Left lobe of liver (tissue), 2 donors: ENCODE measurements around the gene RNF4. TPM values are rescaled to one million over a fixed set of nuclear protein-coding genes. Genes with fewer than 3 reads are reported as not detected.
A peak's percentile ranks its signal among the peaks of the same experiment; 100 is the strongest.
"Not testable (repeated sequence)": the region's sequence is repeated elsewhere in the genome, so short reads cannot be mapped to it uniquely, and the experiment has no call there.

ENCODE experiments used
- ATAC-seq: fragments of 200-7000 bp; cut with Tn5 transposase; one replicate; pipeline ENCODE4 v1.9.1; 2020; ENCODE audit warnings: mild to moderate bottlenecking, moderate library complexity
- DNase-seq: peaks from one replicate; pipeline ENCODE4 v3.0.0-alpha.2; 2020; ENCODE audit warnings: low spot score
- total RNA-seq: library from RNA; stranded (reverse); gene quantifications from one replicate; pipeline ENCODE4 v1.2.1, GENCODE V29; 2021
- donor health status: DM: no; HTN: no; CAD: no; lungs with moderate emphysema.
- donor health status: DM: no; HTN: yes; CAD: no.

Gene RNF4
- total RNA-seq, 1 donor from 2014 or later, result 16.7 TPM

- DNase-seq (no peak), ATAC-seq (no peak)
Observed at GRCh38 chr4:2485956-2486355, 17.1 kb downstream of the RNF4 start.

DNA sequence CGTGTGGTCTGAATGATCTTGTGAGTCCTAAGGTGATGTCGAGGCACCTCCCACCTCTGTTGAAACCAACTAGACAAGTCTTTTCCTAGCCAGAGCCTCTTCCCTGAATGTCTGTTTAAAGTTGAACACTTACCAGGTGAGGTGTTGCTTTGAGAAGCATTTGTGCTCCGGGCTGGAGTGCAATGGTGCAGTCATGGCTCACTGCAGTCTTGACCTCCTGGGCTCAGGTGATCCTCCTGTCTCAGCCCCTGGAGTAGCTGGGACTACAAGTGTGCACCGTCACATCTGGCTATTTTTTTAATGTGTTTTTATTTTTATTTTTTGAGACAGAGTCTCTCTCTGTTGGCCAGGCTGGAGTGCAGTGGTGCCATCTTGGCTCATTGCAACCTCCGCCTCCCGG, 18.1 kb downstream of the RNF4 start:
- no peak for DNase-seq
- ATAC-seq, result no peak

- DNase-seq (no peak), ATAC-seq (no peak)
Observed at GRCh38 chr4:2487632-2488031, 18.7 kb downstream of the RNF4 start.

GRCh38 chr4:2489081-2489805, 20.3 kb downstream of the RNF4 start:
- DNase-seq, result no peak
- no peak for ATAC-seq

DNA sequence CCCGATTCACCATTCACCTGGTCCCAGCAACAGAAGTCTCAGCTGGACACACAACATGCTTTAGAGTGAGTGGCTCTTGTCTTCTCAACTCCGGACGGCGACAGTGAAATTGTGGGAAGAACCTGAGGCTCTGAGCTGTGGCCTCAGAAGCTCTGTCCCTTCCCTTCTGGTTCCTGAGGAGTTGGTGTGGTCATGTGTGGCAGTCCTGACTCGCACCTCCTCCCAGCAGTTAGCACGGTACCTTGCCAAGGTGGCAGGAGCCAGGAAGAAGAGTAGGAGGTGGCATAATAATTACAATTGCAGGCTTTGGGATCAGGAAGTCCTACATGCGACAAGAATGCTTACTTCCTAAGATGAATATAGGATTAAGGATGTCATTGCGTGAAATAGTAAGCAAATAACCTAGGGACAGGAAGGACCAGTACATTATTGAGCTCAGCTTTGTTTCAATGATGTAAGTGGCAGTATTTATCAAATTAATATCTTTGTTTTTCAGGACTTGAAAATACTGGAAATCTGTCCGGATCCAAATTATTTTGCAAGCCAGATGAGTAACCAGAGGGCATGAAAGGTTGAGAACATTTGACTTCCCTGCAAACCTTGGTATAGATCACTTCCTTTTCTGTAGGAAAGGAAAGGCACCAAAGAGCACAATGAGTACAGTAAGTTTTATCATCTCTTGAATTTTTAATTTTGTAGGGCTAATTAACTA, 21.1 kb downstream of the RNF4 start:
- DNase-seq, result no peak
- no peak for ATAC-seq

GRCh38 chr4:2492970-2493369, 24.1 kb downstream of the RNF4 start:
- no peak for DNase-seq
- ATAC-seq, result peak; percentile 14

- ATAC-seq, result no peak
- no peak for DNase-seq
Observed at GRCh38 chr4:2494992-2495391, 26.1 kb downstream of the RNF4 start.

- DNase-seq, result no peak
- ATAC-seq, result no peak
Observed at GRCh38 chr4:2497324-2497723, 28.4 kb downstream of the RNF4 start.

- DNase-seq, result no peak
Observed at GRCh38 chr4:2497931-2498330, 29.0 kb downstream of the RNF4 start.

DNA sequence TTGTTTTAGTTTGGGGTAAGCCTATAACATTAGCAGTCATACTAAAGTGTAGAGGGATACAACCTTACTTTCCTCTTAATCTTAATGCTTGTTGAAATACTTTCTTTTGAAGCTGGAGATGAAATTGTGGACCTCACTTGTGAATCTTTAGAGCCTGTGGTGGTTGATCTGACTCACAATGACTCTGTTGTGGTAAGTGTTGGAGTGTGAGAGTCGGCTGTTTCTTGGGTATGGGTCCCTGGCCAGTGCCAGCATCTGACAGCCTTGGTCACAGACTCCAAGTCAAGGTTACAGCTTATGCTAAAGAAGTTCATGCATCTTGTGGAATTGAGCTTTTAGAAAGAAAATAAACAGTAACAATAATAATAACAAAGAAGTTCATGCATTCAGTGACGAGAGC, 31.6 kb downstream of the RNF4 start:
- DNase-seq, result no peak
- no peak for ATAC-seq

More at GRCh38 chr4:2497931-2498330, 29.0 kb downstream of the RNF4 start:
- ATAC-seq, result peak; percentile 40

- ATAC-seq (no peak), DNase-seq (no peak)
Observed at GRCh38 chr4:2501034-2501594, 32.2 kb downstream of the RNF4 start.

- ATAC-seq (no peak), DNase-seq (no peak)
Observed at GRCh38 chr4:2503809-2504208, 34.9 kb downstream of the RNF4 start.

DNA sequence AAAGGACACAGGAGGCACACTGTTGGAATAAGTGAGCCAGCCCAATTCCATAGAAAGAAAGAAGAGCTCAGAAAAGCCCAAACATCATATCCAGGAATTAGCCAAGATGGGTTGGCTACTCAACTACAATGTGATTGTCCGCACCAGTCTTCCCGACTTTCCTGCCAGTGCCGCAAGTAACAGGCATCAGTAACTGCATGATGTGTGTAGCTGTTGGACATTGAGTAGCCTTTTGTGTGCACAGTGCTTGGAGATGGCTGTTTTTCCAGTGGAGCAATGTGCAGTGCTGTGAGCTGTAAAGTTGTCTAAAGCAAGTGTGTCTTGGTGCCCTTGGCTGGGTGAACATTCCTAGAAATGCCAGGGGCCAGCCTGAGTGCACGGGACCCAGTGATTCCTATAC, 38.4 kb downstream of the RNF4 start:
- DNase-seq (no peak), ATAC-seq (no peak)

- no peak for DNase-seq
- no peak for ATAC-seq
Observed at GRCh38 chr4:2507855-2508254, 38.9 kb downstream of the RNF4 start.

DNA sequence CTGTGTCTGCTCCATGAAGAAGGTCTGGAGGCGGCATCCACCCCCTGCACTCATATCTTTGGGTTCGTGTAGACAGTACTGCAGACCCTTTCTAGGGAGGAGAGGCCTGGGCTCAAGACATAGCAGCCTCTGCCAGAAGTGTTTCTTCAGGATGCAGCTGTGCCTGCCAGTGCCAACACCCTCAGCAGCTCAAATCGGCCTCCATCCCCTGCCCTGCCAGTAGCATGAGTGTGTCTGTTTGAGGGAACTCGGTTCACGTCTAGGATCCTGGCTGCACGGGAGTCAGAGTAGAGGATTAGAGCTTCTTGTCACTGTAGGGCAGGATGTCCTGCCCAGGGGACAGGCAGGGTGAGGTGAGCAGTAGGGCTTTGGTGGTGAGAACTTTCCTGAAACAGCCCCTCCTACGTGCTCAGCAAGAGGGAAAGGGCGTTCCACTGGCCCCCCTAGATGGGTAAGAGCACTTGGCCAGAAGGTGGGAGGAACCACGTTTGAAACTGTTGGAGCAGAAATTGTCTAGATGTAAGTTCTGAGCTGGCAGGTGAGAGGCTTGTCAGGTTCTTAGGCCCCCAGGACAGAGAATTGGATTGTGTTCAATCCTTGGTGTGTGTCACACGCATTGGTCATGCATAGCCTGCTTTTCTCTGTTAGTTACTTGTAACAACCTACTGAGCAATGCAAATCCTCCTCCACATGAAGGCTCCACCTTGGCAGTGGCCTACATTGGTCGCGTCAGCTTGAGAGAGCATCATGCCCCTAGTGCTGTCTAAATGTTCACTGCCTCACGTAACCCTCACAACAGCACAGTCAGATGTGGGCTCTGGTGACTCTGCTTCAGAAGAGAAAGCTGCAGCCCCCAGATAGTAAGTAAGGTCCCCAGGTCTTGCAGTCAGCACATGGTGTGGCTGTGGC, 41.7 kb downstream of the RNF4 start:
- DNase-seq, result no peak
- no peak for ATAC-seq

DNA sequence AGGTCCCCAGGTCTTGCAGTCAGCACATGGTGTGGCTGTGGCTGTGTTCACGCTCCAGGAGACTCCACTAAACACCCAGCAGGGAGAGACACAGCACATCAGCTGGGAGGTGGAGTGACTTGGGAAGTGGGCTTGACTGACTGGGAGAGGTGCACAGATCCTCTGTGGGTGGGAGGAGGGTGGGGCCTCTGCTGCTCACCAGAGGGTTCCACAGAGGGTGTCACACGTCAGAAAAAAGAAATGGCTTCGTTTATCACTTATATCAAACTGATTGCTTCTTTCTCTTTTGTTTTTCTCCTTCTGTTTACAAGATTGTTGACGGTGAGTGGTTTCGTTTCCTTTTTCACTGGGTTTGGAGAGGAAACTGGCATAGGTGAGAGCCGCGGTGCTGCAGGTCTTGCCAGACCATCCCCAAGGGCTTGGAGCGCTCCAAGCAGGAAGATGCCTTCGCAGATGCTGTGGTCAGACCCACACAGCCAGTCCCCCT, 42.8 kb downstream of the RNF4 start:
- no peak for DNase-seq

DNA sequence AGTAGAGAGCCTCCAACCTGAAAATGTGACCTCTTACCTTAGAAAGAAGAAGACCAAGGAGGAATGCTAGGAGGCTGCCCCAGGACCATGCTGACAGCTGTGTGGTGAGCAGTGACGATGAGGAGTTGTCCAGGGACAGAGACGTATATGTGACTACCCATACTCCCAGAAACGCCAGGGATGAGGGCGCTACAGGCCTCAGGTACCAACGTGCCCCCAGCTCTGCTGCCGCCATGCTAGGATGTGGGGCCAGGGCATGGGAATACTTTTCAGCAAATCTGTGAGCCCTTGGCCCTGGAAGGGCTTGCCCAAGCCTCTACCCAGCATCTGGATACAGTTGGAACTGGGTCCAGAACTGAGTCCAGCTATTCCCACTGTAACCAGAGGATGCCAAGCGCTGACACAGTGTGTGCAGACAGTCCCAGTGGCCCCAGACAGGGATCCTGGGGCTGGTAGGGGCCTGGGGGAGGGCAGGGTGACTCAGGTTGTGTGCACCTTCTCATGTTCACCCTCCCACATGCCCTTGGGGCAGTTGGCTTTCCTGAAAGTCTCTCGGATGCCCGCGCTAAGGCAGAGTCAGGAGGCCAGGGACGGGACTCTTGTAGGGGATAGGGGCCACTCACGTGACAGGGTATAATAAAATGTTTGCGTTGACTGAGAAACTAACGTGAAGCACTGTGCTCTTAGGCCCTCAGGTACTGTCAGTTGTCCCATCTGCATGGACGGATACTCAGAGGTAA, 43.7 kb downstream of the RNF4 start:
- no peak for ATAC-seq
- DNase-seq, result no peak

More for the DNA sequence above, 42.8 kb downstream of the RNF4 start:
- no peak for ATAC-seq

DNA sequence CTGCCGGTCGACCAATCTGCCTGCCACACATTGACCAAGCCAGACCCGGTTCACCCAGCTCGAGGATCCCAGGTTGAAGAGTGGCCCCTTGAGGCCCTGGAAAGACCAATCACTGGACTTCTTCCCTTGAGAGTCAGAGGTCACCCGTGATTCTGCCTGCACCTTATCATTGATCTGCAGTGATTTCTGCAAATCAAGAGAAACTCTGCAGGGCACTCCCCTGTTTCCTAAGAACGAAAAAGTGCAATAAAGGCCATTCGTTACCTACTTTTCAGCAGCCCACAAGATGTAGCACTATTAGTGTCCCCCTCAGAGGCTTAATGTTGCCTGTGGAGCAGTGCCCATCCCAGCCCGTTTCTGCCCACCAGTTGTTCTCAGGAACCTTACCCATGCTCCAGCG, 45.3 kb downstream of the RNF4 start:
- not testable (repeated sequence) for DNase-seq, ATAC-seq

DNA sequence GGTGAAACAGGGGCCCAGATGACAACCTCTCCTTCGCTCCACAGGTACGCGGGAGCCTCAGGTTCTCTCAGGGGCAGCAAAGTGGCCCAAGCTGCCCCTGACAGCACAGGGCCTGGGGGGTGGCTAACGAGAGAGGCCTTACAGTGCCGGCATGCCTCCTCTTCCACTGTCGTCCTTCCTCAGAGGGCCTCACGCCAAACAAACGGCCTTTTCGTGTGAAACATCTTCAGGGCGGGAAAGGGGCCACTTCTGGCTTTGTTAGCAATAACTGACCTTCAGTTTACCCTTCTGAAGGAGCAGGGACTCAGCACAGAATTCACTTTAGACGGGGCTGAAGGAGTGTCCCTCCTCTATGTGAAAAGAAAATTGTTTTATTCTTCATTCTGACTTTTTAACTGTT, 46.0 kb downstream of the RNF4 start:
- not testable (repeated sequence) for DNase-seq, ATAC-seq

- ATAC-seq (peak; percentile 87), DNase-seq (peak; percentile 68)
Observed at GRCh38 chr4:2515830-2516550, 47.1 kb downstream of the RNF4 start.
